ENCODE measurements around the gene PACC1. TPM values are rescaled to one million over a fixed set of nuclear protein-coding genes. Genes with fewer than 3 reads are reported as not detected.

The PACC1 gene
- total and polyA plus RNA-seq, 4 donors: 2.8 to 8.1 (median 6.8) TPM

DNA sequence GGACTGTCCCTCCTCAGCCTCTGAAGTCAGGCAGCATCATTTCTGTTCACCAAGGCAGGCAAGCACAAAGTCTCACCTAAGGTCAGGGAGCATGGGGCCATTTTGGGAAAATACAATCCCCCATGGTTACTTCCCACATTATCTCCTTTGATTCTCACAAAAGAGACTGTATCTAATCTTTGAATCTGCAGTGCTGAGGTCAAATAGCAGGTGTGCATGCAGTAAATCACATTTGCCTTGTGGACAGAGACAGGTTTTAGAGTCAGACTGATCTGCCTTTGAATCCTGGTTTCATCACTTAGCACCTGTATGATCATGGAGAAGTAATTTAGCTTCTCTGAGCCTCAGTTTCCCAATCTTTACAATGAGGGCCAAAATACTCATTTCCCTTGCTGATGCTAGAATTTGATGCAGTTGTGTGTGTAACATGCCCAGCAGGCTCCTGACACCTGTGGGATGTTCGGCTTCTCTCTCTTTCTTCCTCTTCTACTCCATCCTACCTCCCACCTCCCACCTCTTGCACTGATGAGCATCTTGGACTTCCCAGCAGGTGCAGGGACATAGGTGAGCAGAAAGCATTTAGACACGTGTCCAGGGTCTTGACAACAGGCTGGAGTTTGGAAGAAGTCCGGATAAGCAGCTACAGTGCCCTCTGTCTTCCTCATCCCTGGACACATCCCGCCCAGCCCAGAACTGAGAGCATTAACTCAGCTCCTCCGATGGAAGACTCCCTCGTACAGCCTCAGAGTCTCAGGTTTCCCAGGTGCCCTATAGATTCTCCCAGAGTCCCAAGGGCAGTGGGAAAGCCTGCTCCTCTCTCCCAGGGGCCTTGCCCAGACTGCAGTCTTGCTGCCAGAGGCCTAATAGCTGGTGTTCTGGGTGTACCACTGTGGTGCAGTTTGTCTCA is 37.0 kb upstream of the PACC1 start:
- 89% methylated on average over 6 of the region's 6 CpGs for WGBS, 2 donors
- Histone ChIP-seq H3K36me3 (ENCODE audit: control insufficient read depth in 4 of 4, insufficient read depth in 4 of 4, low read length in 4 of 4) (peaks cover 0 to 2% (median under 1%) of the 10 kb centered on the region in 4 donors), H3K27me3 (ENCODE audit: control insufficient read depth in 3 of 3, insufficient read depth in 3 of 3, low read length in 2 of 3) (no peaks in the 10 kb centered on the region), H3K27ac (ENCODE audit: low read depth in 1 of 2, low read length in 1 of 2) (no peak overlapping the region), H3K9me3 (ENCODE audit: control insufficient read depth in 4 of 4, insufficient read depth in 3 of 4, low read length in 3 of 4) (no peaks in the 10 kb centered on the region), H3K9ac (ENCODE audit: insufficient read depth in 1 of 2, low read length in 2 of 2) (no peak overlapping the region), H3K4me3 (no peak overlapping the region), H3K4me1 (ENCODE audit: control insufficient read depth in 5 of 5, insufficient read depth in 5 of 5, low read length in 5 of 5) (peaks cover 0 to 10% (median 3%) of the 10 kb centered on the region in 5 donors)
- ATAC-seq (ENCODE audit: insufficient read depth, low FRiP score) (no peak), DNase-seq (no peak)
- TF ChIP-seq, protein P1, sequence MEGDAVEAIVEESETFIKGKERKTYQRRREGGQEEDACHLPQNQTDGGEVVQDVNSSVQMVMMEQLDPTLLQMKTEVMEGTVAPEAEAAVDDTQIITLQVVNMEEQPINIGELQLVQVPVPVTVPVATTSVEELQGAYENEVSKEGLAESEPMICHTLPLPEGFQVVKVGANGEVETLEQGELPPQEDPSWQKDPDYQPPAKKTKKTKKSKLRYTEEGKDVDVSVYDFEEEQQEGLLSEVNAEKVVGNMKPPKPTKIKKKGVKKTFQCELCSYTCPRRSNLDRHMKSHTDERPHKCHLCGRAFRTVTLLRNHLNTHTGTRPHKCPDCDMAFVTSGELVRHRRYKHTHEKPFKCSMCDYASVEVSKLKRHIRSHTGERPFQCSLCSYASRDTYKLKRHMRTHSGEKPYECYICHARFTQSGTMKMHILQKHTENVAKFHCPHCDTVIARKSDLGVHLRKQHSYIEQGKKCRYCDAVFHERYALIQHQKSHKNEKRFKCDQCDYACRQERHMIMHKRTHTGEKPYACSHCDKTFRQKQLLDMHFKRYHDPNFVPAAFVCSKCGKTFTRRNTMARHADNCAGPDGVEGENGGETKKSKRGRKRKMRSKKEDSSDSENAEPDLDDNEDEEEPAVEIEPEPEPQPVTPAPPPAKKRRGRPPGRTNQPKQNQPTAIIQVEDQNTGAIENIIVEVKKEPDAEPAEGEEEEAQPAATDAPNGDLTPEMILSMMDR (IDR thresholded peaks at IDR 0.05; ENCODE audit: control extremely low read depth, extremely low read depth): no peak

DNA sequence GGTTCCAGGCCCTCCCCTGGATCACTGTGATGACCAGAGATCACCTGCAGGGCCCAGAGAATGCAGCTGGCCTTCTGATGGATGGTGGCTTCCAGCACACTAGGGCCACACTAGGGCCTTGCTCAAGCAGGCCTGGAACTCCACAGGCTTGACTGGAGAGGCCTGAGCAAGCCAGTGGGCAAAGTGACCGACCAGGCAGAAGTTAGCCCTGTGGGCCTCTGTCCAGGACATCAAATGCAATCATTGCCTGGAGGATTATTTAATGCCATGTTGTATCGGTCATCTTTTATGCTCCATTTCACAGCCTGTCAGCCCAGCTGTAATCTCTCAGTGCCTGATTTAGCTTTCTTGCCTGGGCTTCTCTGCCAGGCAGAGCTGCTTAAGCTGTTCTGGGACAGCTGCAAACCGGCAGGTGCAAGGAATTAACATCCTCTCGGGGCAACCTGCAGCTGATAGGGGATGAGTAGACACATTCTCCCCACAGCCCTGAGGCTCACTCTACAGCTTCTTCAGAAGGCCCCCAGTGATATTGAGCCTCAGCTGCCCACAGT is 35.7 kb upstream of the PACC1 start:
- Histone ChIP-seq H3K27ac (ENCODE audit: low read depth in 1 of 2, low read length in 1 of 2) (no peak overlapping the region), H3K4me1 (ENCODE audit: control insufficient read depth in 5 of 5, insufficient read depth in 5 of 5, low read length in 5 of 5) (peaks cover 0 to 10% (median 1%) of the 10 kb centered on the region in 5 donors), H3K9me3 (ENCODE audit: control insufficient read depth in 4 of 4, insufficient read depth in 3 of 4, low read length in 3 of 4) (no peaks in the 10 kb centered on the region), H3K27me3 (ENCODE audit: control insufficient read depth in 3 of 3, insufficient read depth in 3 of 3, low read length in 2 of 3) (no peaks in the 10 kb centered on the region), H3K36me3 (ENCODE audit: control insufficient read depth in 4 of 4, insufficient read depth in 4 of 4, low read length in 4 of 4) (peaks cover 0 to 13% (median 5%) of the 10 kb centered on the region in 4 donors), H3K4me3 (no peak overlapping the region), H3K9ac (ENCODE audit: insufficient read depth in 1 of 2, low read length in 2 of 2) (no peak overlapping the region)
- TF ChIP-seq, protein P1 (IDR thresholded peaks at IDR 0.05; ENCODE audit: control extremely low read depth, extremely low read depth): no peak
- DNase-seq (no peak), ATAC-seq (ENCODE audit: insufficient read depth, low FRiP score) (no peak)
- 87 to 91% methylated on average over 4 of the region's 4 CpGs for WGBS, 2 donors

GRCh38 chr1:212447478-212447877 is 32.8 kb upstream of the PACC1 start:
- H3K4me3 ChIP-seq: no peak overlapping the region
- WGBS, 2 donors: 82 to 83% methylated on average over 2 of the region's 2 CpGs
- DNase-seq (no peak), ATAC-seq (ENCODE audit: insufficient read depth, low FRiP score) (no peak)
- H3K36me3 ChIP-seq (ENCODE audit: control insufficient read depth in 4 of 4, insufficient read depth in 4 of 4, low read length in 4 of 4): peaks cover 0 to 15% (median 10%) of the 10 kb centered on the region in 4 donors
- H3K4me1 ChIP-seq (ENCODE audit: control insufficient read depth in 5 of 5, insufficient read depth in 5 of 5, low read length in 5 of 5): peaks cover 0 to 2% (median 0%) of the 10 kb centered on the region in 5 donors
- TF ChIP-seq, protein P1 (IDR thresholded peaks at IDR 0.05; ENCODE audit: control extremely low read depth, extremely low read depth): no peak
- H3K9me3 ChIP-seq (ENCODE audit: control insufficient read depth in 4 of 4, insufficient read depth in 3 of 4, low read length in 3 of 4): no peaks in the 10 kb centered on the region
- H3K27me3 ChIP-seq (ENCODE audit: control insufficient read depth in 3 of 3, insufficient read depth in 3 of 3, low read length in 2 of 3): no peaks in the 10 kb centered on the region
- H3K9ac ChIP-seq (ENCODE audit: insufficient read depth in 1 of 2, low read length in 2 of 2): no peak overlapping the region
- H3K27ac ChIP-seq (ENCODE audit: low read depth in 1 of 2, low read length in 1 of 2): no peak overlapping the region
